Fibroblast of skin of abdomen (primary cell): ENCODE data around the gene LLGL2.

Source experiments
- DNase-seq: peaks from one replicate; pipeline ENCODE4 v3.0.0-alpha.2; 2013

LLGL2 gene

DNA sequence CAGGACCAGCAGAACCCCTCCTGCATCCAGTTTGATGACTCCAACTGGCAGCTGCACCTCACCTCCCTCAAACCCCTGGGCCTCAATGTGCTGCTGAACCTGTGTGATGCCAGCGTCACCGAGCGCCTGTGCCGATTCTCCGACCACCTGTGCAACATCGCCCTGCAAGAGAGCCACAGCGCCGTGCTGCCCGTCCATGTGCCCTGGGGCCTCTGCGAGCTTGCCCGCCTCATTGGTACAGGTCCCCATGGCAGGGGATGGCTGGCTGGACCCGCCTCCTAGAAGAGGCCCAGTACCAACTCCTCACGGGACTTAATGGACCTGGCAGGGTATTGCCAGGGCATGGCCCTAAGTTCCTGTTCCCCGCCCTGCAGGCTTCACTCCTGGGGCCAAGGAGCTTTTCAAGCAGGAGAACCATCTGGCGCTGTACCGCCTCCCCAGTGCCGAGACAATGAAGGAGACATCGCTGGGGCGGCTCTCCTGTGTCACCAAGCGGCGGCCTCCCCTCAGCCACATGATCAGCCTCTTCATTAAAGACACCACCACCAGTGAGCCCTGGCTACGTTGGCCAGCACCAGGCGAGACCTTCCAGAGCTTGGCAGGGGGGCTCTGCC, 32.8 kb upstream of the LLGL2 start:
- no peak for DNase-seq

DNA sequence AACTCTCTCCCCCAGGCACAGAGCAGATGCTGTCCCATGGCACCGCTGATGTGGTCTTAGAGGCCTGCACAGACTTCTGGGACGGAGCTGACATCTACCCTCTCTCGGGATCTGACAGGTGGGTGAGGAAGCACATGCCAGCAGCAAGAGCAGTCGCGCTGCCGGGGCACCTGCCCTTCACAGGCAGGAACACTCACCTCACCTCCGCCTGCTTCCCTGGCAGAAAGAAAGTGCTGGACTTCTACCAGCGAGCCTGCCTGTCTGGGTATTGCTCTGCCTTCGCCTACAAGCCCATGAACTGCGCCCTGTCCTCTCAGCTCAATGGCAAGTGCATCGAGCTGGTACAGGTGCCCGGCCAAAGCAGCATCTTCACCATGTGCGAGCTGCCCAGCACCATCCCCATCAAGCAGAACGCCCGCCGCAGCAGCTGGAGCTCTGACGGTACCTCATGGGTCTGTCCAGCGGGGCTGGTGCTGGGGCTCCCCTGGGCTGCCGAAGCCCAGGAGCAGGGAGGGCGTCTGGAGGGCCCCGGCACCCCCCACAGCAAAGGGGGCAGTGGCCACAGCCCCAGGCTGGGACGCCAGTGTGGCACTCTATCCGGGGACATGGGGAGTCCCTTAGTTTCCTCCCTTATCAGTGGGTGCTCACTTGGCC, 31.9 kb upstream of the LLGL2 start:
- no peak for DNase-seq

DNA sequence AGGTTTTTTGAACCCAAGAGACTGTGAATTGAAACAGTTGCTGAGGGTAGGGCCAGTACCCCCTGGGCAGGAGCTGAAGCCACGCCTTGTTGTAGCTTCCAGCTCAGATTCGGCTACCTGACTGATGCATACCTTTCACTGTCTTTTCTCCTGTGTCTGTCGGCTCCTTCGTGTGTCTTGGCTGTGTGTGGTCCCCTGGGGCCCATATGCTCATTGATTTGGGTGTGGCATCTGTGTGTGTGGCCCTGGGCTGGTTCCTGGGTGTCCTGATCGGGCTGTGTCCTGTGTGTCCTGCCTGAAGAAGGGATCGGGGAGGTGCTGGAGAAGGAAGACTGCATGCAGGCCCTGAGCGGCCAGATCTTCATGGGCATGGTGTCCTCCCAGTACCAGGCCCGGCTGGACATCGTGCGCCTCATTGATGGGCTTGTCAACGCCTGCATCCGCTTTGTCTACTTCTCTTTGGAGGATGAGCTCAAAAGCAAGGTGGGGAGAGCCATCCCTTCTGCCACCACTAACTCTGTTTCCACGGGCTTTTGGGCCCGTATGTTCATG, 31.1 kb upstream of the LLGL2 start:
- no peak for DNase-seq

DNA sequence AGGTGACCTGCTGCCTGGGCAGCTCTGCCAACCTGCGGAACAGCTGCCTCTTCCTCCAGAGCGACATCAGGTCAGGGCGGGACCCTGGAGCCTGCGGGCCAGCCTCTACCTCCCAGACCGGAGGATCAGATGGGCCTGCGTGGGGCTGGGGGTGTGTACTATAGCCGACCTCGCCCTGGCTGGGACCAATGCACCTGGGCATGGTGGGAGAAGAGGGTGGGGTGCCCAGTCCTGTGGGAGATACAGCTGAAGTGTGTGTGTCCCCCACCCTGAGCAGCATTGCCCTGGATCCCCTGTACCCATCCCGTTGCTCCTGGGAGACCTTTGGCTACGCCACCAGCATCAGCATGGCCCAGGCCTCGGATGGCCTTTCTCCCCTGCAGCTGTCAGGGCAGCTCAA, 29.5 kb upstream of the LLGL2 start:
- no peak for DNase-seq

DNA sequence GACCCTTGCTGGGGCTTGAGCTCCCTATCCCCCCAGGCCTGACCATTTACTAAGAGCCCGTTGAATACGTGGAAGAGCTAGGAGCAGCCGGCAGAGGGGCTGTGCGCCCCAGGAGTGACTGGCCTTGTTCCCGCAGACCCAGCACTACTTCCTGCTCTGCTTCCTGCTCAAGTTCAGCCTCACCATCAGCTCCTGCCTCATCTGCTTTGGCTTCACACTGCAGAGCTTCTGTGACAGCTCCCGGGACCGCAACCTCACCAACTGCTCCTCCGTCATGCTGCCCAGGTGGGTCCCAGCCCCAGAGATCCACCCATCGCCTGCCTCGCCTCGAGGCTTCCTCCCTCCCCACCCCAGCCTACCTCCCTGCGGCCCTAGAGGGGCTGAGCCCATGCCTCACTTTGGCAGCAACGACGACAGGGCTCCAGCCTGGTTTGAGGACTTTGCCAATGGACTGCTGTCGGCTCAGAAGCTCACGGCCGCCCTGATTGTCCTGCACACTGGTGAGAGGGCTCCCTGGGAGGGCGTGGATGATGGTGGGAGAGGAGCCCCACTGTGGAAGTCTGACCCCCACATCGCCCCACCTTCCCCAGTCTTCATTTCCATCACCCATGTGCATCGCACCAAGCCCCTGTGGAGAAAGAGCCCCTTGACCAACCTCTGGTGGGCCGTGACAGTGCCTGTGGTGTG, 27.3 kb upstream of the LLGL2 start:
- DNase-seq: no peak

GRCh38 chr17:75498726-75499213, 26.7 kb upstream of the LLGL2 start:
- no peak for DNase-seq

DNA sequence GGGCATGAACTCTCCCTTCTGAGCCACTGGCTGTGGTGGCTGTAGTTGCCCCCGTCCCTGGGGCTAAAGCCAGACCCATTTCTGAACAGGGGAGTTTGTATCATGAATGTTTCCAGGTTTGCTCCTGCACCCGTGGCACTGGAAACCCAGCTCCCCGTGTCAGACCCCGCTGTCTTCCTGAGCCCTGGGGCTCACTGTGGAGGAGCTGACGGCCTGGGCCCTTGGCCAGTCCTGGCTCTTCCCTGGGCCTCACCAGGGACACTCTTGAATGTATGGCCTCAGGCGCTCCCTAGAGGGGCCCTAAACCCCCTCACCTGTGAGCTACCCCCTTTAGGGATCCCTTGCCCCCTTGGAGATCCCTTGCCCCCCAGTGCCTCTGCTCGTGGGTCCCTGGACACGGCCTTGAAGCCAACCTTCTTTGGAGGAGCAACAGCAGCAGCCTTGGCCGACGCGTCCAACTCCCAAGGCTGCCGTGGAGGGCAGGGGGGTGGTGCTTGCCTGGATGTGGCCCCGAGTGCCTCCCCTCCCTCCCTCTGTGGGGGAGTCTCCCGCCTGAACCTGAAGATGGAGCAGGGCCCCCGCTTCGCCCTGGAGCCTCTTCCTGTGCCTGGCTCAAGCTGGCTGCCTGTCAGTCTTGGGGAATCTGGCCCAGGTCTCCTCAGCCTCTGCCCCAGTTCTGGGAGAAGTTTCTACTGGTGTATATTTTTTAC, 26.0 kb upstream of the LLGL2 start:
- DNase-seq: no peak

GRCh38 chr17:75500419-75501216, 24.9 kb upstream of the LLGL2 start:
- no peak for DNase-seq

DNA sequence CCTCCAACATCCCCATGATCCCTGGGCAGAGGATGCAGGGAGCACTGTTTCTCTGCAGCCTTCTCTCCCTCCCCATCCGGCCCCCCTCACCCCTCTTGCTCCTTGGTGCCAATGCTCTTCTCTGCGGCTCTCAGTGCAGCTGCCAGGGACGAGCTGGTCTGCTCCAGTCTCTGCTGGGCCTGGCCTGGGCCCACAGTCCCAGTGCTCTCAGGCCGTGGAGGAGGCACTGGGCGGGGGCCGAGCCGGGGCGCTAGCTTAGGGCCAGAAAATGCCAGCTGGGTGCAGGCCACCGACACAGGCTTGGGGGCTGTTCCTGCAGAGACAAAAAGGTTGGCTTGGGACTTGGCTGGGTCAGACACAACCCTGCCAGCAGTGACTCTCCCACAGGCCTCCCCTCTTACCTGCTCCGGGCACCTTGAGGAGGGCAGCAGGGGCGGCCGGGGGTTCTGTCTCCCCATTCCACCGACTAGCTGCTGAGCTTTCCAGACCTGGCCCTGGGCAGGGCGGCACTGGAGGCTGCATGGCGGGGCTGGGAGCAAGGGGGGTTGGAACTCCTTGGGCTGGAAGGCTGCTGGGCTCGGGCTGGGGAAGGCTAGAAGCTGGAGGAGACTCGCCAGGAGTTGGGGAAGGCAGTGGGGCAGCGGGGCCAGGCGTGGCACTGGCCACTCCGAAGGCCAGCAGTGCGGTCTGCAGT, 24.0 kb upstream of the LLGL2 start:
- DNase-seq: no peak

DNA sequence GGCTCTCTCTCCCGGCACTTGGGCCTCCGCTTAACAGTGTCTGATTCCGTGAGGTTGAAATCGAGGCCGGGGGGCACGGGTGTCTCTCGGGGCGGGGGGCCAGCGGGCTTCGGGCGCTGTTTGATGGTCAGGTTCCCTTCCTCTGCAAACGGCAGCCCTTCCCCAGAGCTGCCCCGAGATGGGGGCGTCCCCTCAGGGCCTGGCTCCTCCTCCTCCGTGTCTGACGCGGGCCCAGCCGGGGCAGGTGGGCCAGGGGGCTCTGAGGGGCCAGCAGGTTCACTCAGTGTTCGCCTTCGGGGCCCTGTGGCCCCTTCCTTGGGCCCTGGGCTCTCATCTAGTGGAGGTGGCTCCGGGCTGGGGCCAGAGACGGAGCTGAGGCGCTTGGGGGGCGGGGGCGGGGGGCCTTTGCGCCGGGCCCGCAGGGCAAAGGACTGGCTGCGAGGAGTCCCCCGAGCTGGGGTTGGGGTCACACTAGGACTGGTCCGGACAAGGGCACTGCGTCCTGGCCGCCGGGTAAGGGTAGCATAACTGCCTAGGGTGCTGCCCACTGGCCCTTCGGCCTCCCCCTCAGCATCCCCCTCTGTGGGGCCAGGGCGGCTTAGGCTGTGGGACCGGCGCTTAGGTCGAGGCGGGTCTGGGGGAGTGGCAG, 23.3 kb upstream of the LLGL2 start:
- no peak for DNase-seq

DNA sequence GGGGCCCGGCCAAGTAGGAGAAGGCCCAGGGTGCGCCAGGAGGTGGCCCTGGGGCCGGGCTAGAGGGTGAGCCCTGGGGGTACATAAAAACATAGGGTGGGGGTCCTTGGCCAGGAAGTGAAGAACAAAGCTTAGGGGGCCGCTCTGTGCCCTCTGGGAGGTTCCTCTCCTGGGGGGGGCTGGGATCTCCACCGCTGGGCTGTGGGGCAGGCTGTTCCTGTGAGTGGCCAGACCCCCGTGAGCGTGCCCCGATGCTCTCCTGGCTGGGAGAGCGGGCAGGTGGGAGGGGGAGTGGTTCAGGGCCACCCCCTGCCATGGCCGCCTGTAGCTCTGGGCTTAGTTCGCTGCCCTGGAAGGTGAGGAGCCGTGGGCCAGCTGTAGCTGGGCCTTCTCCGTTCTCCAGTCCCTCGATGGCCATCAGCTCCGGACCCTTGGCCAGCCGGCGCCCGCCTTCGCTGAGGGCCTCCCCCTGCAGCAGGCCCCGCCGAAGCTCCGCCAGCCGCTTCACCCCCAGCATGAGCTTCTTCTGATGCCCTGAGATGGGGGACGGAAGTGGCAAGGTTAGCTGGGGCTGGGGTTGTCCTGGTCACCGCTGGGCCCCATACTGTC, 22.7 kb upstream of the LLGL2 start:
- no peak for DNase-seq

DNA sequence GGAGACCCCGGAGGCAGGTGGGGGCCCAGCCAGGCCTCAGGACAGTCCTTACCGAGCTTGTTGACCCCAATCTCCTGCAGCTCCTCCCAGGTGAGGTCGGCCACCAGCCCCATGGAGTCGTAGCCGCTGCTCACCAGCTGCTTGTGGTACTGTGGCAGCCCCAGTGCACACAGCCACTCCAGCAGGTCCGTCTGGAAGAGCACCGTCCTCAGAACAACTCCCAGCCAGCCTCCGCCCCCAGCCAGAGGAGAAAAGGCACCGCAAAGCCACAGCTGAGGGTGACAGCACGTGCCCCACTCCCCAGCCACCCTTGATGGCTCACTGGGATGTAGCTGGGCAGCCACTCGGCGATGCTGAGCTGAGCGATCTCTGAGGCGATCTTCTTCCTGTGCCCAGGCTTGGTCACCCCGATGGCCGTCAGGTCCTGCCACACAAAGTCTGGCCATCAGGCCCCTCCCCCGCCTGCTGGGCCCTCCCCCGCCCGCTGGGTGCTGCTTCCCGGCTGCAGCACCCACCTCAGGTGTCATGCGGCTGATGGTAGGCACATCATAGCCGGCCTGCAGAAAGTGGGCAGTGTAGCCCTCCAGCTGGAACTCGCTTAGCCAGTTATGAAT, 22.1 kb upstream of the LLGL2 start:
- DNase-seq: no peak

- DNase-seq: no peak
These were observed 21.5 kb upstream of the LLGL2 start for GRCh38 chr17:75503976-75504346.

DNA sequence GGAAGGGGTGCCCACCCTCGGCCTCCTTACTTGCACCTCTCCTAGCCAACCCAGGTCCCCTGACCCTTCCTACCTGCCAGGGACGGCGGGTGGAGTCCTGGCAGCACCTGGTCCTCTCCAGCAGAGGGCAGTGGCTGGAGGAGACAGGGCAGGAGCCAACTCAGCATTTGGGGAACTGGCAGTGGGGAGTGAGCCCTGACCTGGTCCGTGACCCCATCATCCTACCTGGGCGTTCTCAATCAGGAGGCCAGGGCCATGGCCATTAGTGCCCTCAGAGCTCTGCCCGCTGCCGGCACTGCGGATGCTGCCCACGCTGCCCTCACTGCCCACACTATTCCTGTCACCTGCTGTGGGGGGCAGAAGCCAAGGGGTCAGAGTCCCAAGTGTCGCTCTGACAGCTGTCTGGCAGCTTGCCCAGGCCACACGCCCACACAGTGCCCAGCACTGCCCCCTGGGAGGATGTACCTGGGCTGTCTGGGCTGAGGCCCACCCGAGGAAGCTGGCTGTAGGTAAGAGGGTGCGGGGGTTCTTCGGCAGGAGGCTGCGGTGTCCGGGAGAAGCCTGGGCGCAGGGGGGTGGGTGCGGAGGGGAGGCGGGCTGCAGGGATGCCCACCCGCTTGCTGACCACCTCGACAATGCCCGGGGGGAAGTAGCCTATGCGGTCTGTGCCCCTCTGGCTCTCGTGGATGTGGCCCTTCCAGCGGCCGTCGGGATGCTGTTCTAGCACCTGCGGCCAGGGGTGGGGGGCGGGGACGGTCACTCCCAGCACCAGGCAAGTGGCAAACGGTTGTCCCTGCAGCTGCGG, 20.9 kb upstream of the LLGL2 start:
- no peak for DNase-seq

GRCh38 chr17:75505152-75505409, 20.4 kb upstream of the LLGL2 start:
- DNase-seq: no peak

GRCh38 chr17:75505640-75506039, 19.9 kb upstream of the LLGL2 start:
- DNase-seq: no peak

DNA sequence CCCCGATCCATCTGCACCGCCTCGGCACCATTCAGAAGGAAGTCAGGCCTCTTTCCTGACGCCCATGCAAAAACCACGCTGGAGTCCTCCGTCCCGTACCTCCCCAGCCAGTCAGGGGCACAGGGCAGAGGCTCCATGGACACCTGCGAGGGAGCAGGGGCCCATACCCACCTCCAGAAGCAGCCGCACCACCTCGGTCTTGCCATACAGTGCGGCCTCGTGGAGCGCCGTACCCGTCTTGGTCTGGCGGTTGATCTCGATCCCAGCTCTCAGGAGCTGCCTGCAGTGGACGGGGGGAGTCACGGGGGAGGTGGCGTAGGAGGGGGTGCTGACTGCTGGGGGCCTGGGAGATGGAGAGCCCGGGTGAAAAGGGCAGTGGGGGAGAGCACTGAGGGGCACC, 19.4 kb upstream of the LLGL2 start:
- no peak for DNase-seq

DNA sequence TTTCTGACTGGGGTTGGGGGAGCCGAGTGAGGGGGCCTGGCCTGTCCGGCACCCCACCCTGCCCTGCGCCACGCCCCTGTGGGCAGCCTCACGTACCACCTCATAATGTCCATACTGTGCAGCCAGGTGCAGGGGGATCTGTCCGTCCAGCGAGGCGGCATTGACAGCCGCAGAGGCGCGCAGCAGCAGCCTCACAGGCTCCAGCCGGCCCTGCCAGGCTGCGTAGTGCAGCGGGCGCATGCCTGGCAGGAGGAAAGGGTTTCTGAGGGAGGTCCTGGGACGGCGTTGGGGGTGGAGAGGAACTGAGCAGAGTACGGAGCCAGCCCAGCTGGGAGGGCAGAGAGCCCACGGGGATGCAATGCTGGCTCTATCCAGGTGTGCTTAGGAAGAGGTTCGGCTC, 18.6 kb upstream of the LLGL2 start:
- DNase-seq: no peak
